MV-4-11 (cell line): Measurements from ENCODE around the gene IL17RD.

Experiments used
- DNase-seq: peaks from one replicate; lab custom pipeline; 2025; lab: John Stamatoyannopoulos, UW

Gene IL17RD

GRCh38 chr3:57164657-57165573, at the start of gene IL17RD:
Gene IL17RD (minus strand): TSS chr3:57165353. CDS start chr3:57165286, 67 bp downstream.
- DNase-seq = peak; percentile 8

DNA sequence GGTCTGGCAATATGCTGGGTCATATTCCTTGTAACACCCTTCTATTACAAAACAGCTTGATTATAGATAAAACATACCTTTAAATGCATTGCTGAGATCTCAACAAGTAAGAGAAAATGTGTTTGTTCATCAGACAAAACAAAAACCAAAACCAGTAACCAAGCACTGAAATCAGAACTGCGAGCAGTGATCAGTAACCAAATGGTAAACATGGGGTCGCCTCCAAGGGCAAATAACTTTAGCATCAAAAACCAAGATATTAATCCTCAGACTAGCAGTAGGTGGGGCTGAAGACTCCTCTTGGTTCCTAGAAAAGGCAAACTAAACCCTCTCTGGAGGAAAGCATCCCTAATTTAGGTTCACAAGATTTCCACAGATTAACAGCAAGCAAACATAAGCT, 41.3 kb upstream of the IL17RD start:
- DNase-seq = no peak

- no peak for DNase-seq
Observed at GRCh38 chr3:57199895-57200297, 34.7 kb upstream of the IL17RD start, which contains the start of gene HESX1. Gene HESX1 (minus strand): TSS chr3:57199978. CDS start chr3:57199918, 60 bp downstream.

- no peak for DNase-seq
Observed at GRCh38 chr3:57194641-57195040, 29.5 kb upstream of the IL17RD start.

- no peak for DNase-seq
Observed at GRCh38 chr3:57192028-57192427, 26.9 kb upstream of the IL17RD start.

DNA sequence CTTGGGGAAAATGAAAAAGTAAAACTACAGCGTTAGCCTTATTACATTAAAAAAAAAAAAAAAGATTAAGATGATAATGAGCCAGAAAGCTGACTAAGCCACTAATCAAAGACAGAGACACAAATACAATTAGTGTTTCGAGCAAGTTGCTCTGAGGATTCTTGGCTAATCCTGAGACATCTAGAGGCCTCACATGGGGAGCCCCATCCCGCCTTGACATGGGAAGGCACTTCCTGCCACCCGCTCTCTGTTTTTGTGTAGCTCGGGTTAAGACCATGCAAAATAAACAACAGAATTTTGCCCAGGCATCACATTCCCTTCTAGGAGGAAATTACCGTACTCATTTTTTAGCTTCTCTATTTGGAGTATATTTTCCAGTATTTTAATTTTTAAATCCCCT, 19.4 kb upstream of the IL17RD start:
- DNase-seq = no peak

DNA sequence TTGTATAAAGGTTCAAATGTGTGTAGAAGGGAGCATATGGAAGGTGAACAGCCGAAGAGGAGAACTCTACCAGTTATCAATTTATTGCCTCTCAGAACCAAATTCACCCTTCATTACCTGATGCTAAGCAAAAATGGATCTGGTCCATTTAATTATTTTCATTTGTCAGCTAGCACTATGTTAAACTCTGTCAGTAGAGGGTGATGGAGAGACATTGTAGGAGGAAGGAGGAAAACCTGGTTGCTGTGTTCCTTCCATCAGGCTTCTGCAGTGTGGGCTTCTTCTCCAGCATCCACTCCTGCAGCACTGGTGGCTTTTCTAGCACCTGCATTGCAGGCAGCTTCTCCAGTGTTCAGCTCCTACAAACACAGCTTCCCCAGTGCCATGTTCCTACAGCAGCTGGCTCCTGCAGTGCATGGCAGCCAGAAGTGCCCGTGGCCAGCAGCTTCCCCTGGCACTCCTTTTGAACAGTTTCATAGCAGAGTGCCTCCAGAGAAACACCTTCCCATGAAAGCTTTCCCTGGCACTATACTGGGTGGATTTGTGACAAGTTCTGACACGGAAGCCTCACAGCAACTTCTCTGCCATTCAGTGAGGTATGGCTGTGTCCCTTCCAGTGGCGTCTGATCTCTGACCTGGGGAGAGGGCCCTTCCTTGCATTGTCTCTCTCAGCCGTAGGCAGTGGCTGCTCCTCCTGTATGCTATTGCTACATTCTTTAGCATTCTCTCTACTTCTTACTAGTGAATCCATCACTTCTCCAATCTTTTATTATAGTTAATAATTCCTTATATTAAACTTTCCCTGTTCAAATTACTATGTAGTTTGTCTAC, 14.6 kb upstream of the IL17RD start:
- no peak for DNase-seq

DNA sequence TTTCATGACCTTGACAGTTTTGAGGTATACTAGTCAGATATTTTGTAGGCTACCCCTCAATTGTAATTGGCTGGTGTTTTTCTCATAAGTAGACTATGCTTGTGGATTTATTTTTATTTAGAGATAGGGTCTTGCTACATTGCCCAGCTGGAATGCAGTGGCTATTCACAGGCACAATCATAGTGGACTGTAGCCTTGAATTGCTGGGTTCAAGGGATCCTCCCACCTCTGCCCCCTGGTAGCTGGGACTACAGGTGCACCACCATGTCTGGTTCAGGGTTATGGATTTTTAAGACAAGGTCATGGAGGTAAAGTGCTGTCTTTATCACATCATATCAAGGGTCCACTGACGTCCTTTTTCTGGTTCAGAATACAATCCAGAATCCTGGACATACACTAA, 10.9 kb upstream of the IL17RD start:
- no peak for DNase-seq

- DNase-seq = peak; percentile 31
Observed at GRCh38 chr3:57173687-57174086, 8.5 kb upstream of the IL17RD start.

DNA sequence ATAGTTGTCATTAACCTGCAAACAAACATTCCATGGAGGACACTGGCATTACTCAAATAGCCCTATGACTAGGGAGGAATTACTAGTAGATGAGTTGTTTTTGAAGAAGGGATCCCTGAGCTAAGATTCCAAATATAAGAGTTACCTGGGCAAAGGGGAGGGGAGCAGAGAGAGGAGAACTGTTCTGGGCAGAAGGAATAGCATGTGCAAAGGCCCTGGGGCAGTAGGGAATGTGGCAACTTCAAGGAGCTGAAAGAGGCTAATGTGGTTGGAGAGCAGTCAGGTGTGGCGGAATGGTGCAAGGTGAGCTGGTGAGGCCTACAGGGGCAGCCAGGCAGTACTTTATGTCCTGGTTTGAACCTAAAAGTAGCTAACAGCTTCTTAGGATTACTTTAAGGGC, 5.8 kb upstream of the IL17RD start:
- no peak for DNase-seq

DNA sequence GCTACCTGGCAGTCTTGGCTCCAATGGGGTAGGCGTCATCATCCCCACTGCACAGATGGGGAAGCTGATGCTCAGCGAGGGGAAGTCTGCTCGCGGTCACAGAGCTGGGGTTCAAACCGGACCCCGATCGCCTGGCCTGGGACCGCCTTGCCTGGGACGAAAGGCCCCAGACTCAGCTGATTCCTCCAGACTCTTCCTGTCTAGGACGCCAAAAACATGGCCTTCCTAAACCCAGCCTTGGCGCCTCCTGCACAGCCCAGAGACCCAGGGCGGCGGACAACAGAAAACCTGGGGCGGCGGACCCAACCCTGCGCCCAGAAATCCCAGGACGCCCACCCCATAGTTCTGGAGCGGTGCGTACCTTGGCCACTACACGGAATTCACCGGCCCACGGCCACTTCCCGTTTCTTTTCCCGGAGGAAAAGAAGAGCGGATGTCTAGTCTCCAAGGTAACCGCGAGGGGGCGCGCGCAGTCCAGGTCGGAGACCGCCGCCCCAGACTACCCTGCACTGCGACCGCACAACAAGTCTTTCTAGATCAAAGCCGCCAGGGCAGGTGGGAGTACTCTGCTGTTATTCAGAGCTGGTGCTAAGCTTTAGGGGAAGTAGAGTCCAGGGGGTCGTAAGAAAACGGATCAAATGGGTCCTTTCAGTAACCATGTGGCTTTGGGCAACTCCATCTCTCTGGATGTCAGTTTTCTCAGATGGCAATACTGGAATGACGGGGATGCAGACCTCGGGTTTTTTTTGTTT, 4.9 kb upstream of the IL17RD start:
- DNase-seq = peak; percentile 17

DNA sequence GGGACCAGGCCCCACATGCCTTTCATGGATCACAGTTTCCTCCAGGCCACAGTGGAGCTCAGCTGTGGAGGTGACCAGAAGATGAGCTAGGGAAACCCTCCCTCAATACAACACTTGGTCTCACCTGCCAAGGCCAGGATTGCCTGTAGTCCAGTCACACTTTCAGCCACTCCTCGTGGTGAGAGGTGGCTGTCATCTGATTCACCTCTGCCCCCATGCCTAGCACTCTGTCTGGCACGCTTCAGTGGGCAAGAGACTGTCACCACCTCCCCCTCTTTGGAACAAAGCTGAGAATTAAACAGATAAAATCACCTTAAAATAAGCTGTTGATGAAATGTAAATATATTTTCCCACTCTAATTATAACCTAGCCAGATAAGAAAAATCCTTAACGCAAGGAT, 4.0 kb upstream of the IL17RD start:
- no peak for DNase-seq

DNA sequence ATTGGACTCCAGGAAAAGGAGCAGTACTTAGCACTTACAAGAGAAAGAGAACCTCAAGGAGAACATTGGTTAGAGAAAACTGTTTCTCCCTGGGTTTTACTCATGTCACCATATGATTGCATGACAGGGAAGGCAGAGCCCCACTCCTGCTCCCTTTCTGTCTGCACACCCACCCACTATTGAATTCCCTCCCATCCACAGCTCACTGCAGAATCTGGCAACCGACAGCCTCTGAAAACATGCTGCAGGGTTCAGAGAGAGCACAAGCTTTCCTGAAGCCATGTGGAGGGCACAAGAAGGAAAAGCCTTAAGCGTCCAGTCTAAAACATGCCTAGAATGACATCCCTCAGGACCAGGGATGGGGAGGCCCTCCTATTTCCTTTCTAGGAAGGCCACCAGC, 3.0 kb upstream of the IL17RD start:
- DNase-seq = no peak

- DNase-seq = no peak
Observed at GRCh38 chr3:57166660-57167059, 1.5 kb upstream of the IL17RD start.

- no peak for DNase-seq
Observed at GRCh38 chr3:57165641-57166040, 488 bp upstream of the IL17RD start.

DNA sequence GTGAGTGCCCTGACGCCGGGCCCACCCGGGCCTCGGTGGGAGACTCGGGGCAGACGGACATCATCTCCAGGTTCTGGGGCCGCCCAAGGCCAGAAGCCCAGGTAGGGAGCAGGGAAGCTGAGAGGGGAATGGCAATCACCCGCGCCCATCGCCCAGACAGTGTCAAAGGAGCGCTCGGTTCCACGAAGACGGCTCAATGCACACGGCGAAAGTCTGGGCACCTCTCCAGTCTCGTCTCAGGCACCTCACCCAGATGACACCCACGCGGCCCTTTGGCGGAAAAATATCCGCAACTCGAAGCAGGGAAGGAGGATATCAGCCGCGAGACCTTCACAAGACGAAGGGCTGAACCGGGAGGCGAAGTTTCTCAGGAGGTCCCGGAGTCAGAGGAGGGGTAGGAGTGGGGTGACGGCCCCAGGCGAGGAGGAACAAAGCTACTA, 916 bp downstream of the IL17RD start:
- DNase-seq = no peak

- DNase-seq = no peak
Observed at GRCh38 chr3:57163751-57164150, 1.4 kb downstream of the IL17RD start.

GRCh38 chr3:57161915-57162314, 3.2 kb downstream of the IL17RD start:
- DNase-seq = no peak

DNA sequence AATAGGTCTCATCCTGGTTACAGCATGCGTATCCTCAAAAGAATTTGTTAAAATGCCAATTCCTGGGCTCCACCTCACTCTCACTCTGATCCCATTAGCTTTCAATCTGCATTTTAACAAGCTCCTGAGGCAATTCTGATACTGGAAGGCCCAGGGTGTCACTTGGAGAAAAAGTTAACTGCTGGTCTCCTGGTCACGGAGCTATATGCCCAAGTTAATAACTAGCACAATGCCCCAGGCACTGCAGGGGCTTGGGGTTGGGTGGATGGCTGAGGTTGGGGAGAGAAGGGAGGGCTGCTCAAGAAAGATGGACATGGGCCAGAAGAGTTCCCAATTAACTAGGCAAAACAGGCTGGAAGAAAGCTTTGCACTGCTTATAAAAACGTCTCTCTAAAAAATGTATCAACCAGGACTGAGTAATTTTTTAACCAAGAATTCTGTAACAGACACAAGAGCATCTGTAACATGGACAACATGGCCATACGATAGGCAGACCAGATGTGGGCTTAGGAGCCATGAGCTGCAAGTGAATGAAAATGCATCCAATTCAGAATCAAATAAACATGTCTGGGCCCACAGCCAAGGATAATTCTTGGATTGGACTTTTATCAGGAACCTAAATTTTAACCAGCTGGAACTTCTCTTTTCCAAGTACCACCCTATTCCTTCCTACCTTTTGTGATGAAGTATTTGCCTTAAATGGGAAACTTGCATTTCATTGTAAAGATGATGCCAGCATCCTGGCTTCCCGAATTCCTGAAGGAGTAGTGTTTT, 4.2 kb downstream of the IL17RD start:
- no peak for DNase-seq

DNA sequence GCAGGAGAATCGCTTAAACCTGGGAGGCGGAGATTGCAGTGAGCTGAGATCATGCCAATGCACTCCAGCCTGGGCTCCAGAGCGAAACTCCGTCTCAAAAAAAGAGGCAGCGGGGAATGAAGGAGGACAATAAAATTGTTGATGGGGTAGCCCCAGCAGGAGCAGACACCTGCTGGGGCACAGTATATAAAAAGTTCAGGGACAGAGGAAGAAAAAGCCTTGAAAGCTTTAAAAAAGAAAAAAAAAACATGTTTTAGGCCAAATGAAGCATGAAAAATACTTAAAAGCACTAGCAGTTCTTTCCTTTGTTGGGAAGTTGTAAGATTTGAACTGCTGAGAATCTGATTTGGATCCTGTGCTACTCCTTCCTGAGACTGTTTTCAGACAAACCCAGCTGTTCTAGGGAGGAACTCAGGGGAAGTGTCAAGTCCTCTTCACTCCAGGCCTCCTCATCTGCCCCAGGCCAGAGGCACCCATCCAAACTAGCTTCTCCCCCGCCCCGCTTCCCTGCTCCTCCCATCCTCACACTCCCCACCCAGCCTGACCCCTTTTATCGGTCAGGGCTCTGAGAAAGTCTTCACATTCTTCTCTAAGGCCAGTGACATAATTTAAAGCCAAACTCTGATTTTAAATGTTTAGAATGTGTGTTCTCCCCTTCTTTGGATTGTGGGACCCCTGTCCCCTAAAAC, 4.9 kb downstream of the IL17RD start:
- DNase-seq = no peak
